ENCODE results near the gene DAO. TPM values are rescaled to one million over a fixed set of nuclear protein-coding genes. Genes with fewer than 3 reads are reported as not detected.

The DAO gene
- total and polyA plus RNA-seq, 2 experiments from 2014 or later = 0.88 to 0.90 TPM

GRCh38 chr12:108860443-108860842 lies 19.4 kb upstream of the DAO start:
- DNase-seq (ENCODE audit: low spot score) = no peak
- H2AFZ ChIP-seq = no peak overlapping the region
- no peak overlapping the region for H3K27ac ChIP-seq
- H3K4me3 ChIP-seq = no peak overlapping the region
- H3K79me2 ChIP-seq = peaks cover 17% of the 10 kb centered on the region
- H3K4me2 ChIP-seq = no peak overlapping the region
- no peaks in the 10 kb centered on the region for H3K9me3 ChIP-seq (ENCODE audit: low read depth)
- H3K9me2 ChIP-seq (replicated peaks; ENCODE audit: insufficient read depth) = no peaks in the 10 kb centered on the region
- peaks cover 14% of the 10 kb centered on the region for H3K4me1 ChIP-seq (ENCODE audit: insufficient read depth)
- H3K27me3 ChIP-seq = no peaks in the 10 kb centered on the region
- H3K36me3 ChIP-seq (replicated peaks; ENCODE audit: insufficient read depth, low read depth) = no peaks in the 10 kb centered on the region
- WGBS (ENCODE audit: low lambda C conversion rate, missing lambda C conversion rate) = 72% methylated on average over 6 of the region's 6 CpGs
- H4K20me1 ChIP-seq (ENCODE audit: insufficient read depth, poor library complexity, severe bottlenecking) = peaks cover 3% of the 10 kb centered on the region
- TF ChIP-seq EZH2 (IDR thresholded peaks at IDR 0.05; ENCODE audit: borderline replicate concordance) (no peak), CTCF (IDR thresholded peaks at IDR 0.05; ENCODE audit: poor library complexity) (no peak), EZH2phosphoT487 (IDR thresholded peaks at IDR 0.05; ENCODE audit: low read depth, severe bottlenecking, unreplicated experiment) (no peak)

GRCh38 chr12:108861878-108862587 lies 17.9 kb upstream of the DAO start:
- no peak overlapping the region for H3K27ac ChIP-seq
- H3K9me3 ChIP-seq (ENCODE audit: low read depth) = no peaks in the 10 kb centered on the region
- WGBS (ENCODE audit: low lambda C conversion rate, missing lambda C conversion rate) = 93% methylated on average over 5 of the region's 6 CpGs

GRCh38 chr12:108862588-108862959 lies 17.3 kb upstream of the DAO start:
- Histone ChIP-seq H3K4me2 (no peak overlapping the region), H2AFZ (no peak overlapping the region), H3K36me3 (replicated peaks; ENCODE audit: insufficient read depth, low read depth) (no peaks in the 10 kb centered on the region), H4K20me1 (ENCODE audit: insufficient read depth, poor library complexity, severe bottlenecking) (no peaks in the 10 kb centered on the region), H3K79me2 (no peaks in the 10 kb centered on the region), H3K27ac (no peak overlapping the region), H3K9me3 (ENCODE audit: low read depth) (no peaks in the 10 kb centered on the region), H3K9me2 (replicated peaks; ENCODE audit: insufficient read depth) (no peaks in the 10 kb centered on the region), H3K4me1 (ENCODE audit: insufficient read depth) (peaks cover 4% of the 10 kb centered on the region), H3K4me3 (no peak overlapping the region), H3K27me3 (no peaks in the 10 kb centered on the region)
- TF ChIP-seq EZH2 (IDR thresholded peaks at IDR 0.05; ENCODE audit: borderline replicate concordance) = no peak
- no peak for TF ChIP-seq CTCF (IDR thresholded peaks at IDR 0.05; ENCODE audit: poor library complexity)
- TF ChIP-seq EZH2phosphoT487 (IDR thresholded peaks at IDR 0.05; ENCODE audit: low read depth, severe bottlenecking, unreplicated experiment) = no peak
- no peak for DNase-seq (ENCODE audit: low spot score)
- WGBS (ENCODE audit: low lambda C conversion rate, missing lambda C conversion rate) = 73% methylated on average over 3 of the region's 3 CpGs

More at GRCh38 chr12:108861878-108862587, 17.9 kb upstream of the DAO start:
- no peak overlapping the region for H2AFZ ChIP-seq
- peaks cover 4% of the 10 kb centered on the region for H3K4me1 ChIP-seq (ENCODE audit: insufficient read depth)
- peaks cover under 1% of the 10 kb centered on the region for H3K79me2 ChIP-seq
- no peaks in the 10 kb centered on the region for H3K36me3 ChIP-seq (replicated peaks; ENCODE audit: insufficient read depth, low read depth)
- no peak for DNase-seq (ENCODE audit: low spot score)
- no peak overlapping the region for H3K4me3 ChIP-seq
- TF ChIP-seq EZH2 (IDR thresholded peaks at IDR 0.05; ENCODE audit: borderline replicate concordance) (no peak), CTCF (IDR thresholded peaks at IDR 0.05; ENCODE audit: poor library complexity) (no peak), EZH2phosphoT487 (IDR thresholded peaks at IDR 0.05; ENCODE audit: low read depth, severe bottlenecking, unreplicated experiment) (no peak)
- H4K20me1 ChIP-seq (ENCODE audit: insufficient read depth, poor library complexity, severe bottlenecking) = no peaks in the 10 kb centered on the region
- H3K9me2 ChIP-seq (replicated peaks; ENCODE audit: insufficient read depth) = no peaks in the 10 kb centered on the region
- no peak overlapping the region for H3K4me2 ChIP-seq
- no peaks in the 10 kb centered on the region for H3K27me3 ChIP-seq
